ENCODE measurements around the gene NUMBL. TPM values are rescaled to one million over a fixed set of nuclear protein-coding genes. Genes with fewer than 3 reads are reported as not detected.

The NUMBL gene
- total RNA-seq, 6 experiments from 2014 or later, result 6.1 to 19.6 (median 10.5) TPM

- H3K9me3 ChIP-seq, result no peaks in the 10 kb centered on the region
- DNase-seq (no peak), ATAC-seq (no peak)
- H3K36me3 ChIP-seq, result peaks cover 0 to 8% (median 0%) of the 10 kb centered on the region in 4 donors
- TF ChIP-seq POLR2A (IDR thresholded peaks at IDR 0.05) (no peak), CTCF (IDR thresholded peaks at IDR 0.05) (no peak)
- H3K4me1 ChIP-seq, result peaks cover 0 to 5% (median 0%) of the 10 kb centered on the region in 4 donors
- no peaks in the 10 kb centered on the region for H3K27me3 ChIP-seq
- H3K4me3 ChIP-seq, result peak overlapping the region; percentile 45 to 56 (median 49)
- 63% methylated on average over 6 of the region's 18 CpGs for WGBS (ENCODE audit: insufficient coverage, low coverage, low lambda C conversion rate, missing lambda C conversion rate)
- intact Hi-C loops (cut with DNase I), result no loop called here
- H3K27ac ChIP-seq, result no peak overlapping the region
These were observed 957 bp downstream of the NUMBL start for GRCh38 chr19:40689339-40690049.

GRCh38 chr19:40688987-40689338 lies 1.5 kb downstream of the NUMBL start:
- TF ChIP-seq CTCF (IDR thresholded peaks at IDR 0.05) (no peak), POLR2A (IDR thresholded peaks at IDR 0.05) (no peak)
- no peak for DNase-seq
- Histone ChIP-seq H3K4me1 (peaks cover 0 to 5% (median 0%) of the 10 kb centered on the region in 4 donors), H3K4me3 (no peak overlapping the region), H3K27me3 (no peaks in the 10 kb centered on the region), H3K9me3 (no peaks in the 10 kb centered on the region), H3K27ac (no peak overlapping the region), H3K36me3 (peaks cover 0 to 8% (median 0%) of the 10 kb centered on the region in 4 donors)
- intact Hi-C loops (cut with DNase I), result no loop called here
- ATAC-seq, result no peak
- 81% methylated on average over 4 of the region's 4 CpGs for WGBS (ENCODE audit: insufficient coverage, low coverage, low lambda C conversion rate, missing lambda C conversion rate)

- 67% methylated on average over 1 of the region's 1 CpG for WGBS (ENCODE audit: insufficient coverage, low coverage, low lambda C conversion rate, missing lambda C conversion rate)
- ATAC-seq (no peak), DNase-seq (no peak)
- H3K27me3 ChIP-seq, result no peaks in the 10 kb centered on the region
- intact Hi-C loops (cut with DNase I), result no loop called here
- H3K36me3 ChIP-seq, result peaks cover 0 to 6% (median 0%) of the 10 kb centered on the region in 4 donors
- H3K4me1 ChIP-seq, result peaks cover 0 to 5% (median 0%) of the 10 kb centered on the region in 4 donors
- no peaks in the 10 kb centered on the region for H3K9me3 ChIP-seq
- H3K4me3 ChIP-seq, result no peak overlapping the region
- H3K27ac ChIP-seq, result no peak overlapping the region
- TF ChIP-seq POLR2A (IDR thresholded peaks at IDR 0.05), result no peak
- no peak for TF ChIP-seq CTCF (IDR thresholded peaks at IDR 0.05)
These were observed 2.1 kb downstream of the NUMBL start for GRCh38 chr19:40688309-40688708.

DNA sequence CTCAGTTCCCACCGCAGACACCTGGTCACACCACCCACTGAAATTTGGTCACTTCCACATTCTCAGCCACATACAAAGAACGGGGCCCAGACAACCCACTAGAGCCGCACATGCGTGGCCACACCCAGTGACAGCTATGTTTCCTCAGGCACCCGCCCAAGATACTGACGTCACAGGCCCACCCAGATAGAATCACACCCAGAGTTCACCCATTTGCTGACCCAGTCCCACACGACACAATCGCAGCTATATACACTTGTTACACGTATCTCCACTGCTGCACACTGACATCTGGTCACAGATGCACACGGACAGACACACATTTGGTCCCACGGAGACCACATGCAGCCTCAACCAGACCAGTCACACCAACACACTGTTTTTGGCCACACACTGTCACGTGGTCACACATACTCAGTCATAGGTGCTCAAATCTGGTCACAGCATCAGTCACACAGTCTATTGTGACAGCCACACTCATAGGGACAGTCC lies 2.9 kb downstream of the NUMBL start:
- ATAC-seq (no peak), DNase-seq (no peak)
- Histone ChIP-seq H3K9me3 (no peaks in the 10 kb centered on the region), H3K27me3 (no peaks in the 10 kb centered on the region), H3K36me3 (peaks cover 0 to 4% (median 0%) of the 10 kb centered on the region in 4 donors), H3K4me1 (peaks cover 0 to 5% (median 0%) of the 10 kb centered on the region in 4 donors), H3K27ac (no peak overlapping the region), H3K4me3 (no peak overlapping the region)
- TF ChIP-seq POLR2A (IDR thresholded peaks at IDR 0.05) (no peak), CTCF (IDR thresholded peaks at IDR 0.05) (no peak)
- intact Hi-C loops (cut with DNase I), result no loop called here
- 57% methylated on average over 8 of the region's 12 CpGs for whole genome bisulfite sequencing (ENCODE audit: insufficient coverage, low coverage, low lambda C conversion rate, missing lambda C conversion rate)

Data from right lobe of liver (tissue), 6 donors.